DMS53 treated with DMSO at 0.1 percent for 48 hours (cell line): ENCODE data around the gene NBEAL1.
"Not testable (repeated sequence)": the region's sequence is repeated elsewhere in the genome, so short reads cannot be mapped to it uniquely, and the experiment has no call there.

Experiments
- DNase-seq: peaks from one replicate; lab custom pipeline; 2025; ENCODE audit not compliant: unreplicated experiment; lab: John Stamatoyannopoulos, UW

Gene NBEAL1

GRCh38 chr2:203038586-203038985 is 23.9 kb downstream of the NBEAL1 start:
- DNase-seq, result no peak

- not testable (repeated sequence) for DNase-seq
These were observed 24.5 kb downstream of the NBEAL1 start for GRCh38 chr2:203039211-203039610.

- DNase-seq, result no peak
These were observed 26.4 kb downstream of the NBEAL1 start for GRCh38 chr2:203040966-203041521.

- DNase-seq, result no peak
These were observed 27.5 kb downstream of the NBEAL1 start for GRCh38 chr2:203042178-203042577.

GRCh38 chr2:203043226-203043625 is 28.6 kb downstream of the NBEAL1 start:
- no peak for DNase-seq

- DNase-seq, result no peak
These were observed 31.2 kb downstream of the NBEAL1 start for GRCh38 chr2:203045867-203046266.

GRCh38 chr2:203052539-203052938 is 37.9 kb downstream of the NBEAL1 start:
- DNase-seq, result no peak

- DNase-seq, result no peak
These were observed 45.0 kb downstream of the NBEAL1 start for GRCh38 chr2:203059567-203060240.

GRCh38 chr2:203061346-203061745 is 46.7 kb downstream of the NBEAL1 start:
- no peak for DNase-seq

- no peak for DNase-seq
These were observed 47.5 kb downstream of the NBEAL1 start for GRCh38 chr2:203062126-203062525.

GRCh38 chr2:203066519-203067091 is 51.9 kb downstream of the NBEAL1 start:
- DNase-seq, result not testable (repeated sequence)

- no peak for DNase-seq
These were observed 56.0 kb downstream of the NBEAL1 start for GRCh38 chr2:203070701-203071100.

GRCh38 chr2:203071148-203071547 is 56.5 kb downstream of the NBEAL1 start:
- no peak for DNase-seq

- no peak for DNase-seq
These were observed 57.7 kb downstream of the NBEAL1 start for GRCh38 chr2:203072371-203072770.

GRCh38 chr2:203077451-203077850 is 62.8 kb downstream of the NBEAL1 start:
- no peak for DNase-seq

GRCh38 chr2:203080447-203081045 is 65.9 kb downstream of the NBEAL1 start:
- no peak for DNase-seq

- no peak for DNase-seq
These were observed 68.7 kb downstream of the NBEAL1 start for GRCh38 chr2:203083328-203083727.

GRCh38 chr2:203086381-203086780 is 71.7 kb downstream of the NBEAL1 start:
- DNase-seq, result not testable (repeated sequence)

GRCh38 chr2:203090721-203091120 is 76.0 kb downstream of the NBEAL1 start:
- DNase-seq, result not testable (repeated sequence)

- DNase-seq, result no peak
These were observed 83.1 kb downstream of the NBEAL1 start for GRCh38 chr2:203097735-203098134.

- DNase-seq, result not testable (repeated sequence)
These were observed 87.7 kb downstream of the NBEAL1 start for GRCh38 chr2:203102357-203102756.

- DNase-seq, result no peak
These were observed 89.6 kb downstream of the NBEAL1 start for GRCh38 chr2:203104273-203104672.
